Epidermal melanocyte (primary cell): ENCODE results near the gene MOB3A.
A peak's percentile ranks its signal among the peaks of the same experiment; 100 is the strongest.

Source experiments
- DNase-seq: peaks from one replicate; pipeline ENCODE4 v3.0.0; 2011; ENCODE audit warnings: low spot score; ENCODE audit not compliant: insufficient read length

Gene MOB3A

GRCh38 chr19:2047076-2047448 lies 49.1 kb downstream of the MOB3A start:
- no peak for DNase-seq

DNA sequence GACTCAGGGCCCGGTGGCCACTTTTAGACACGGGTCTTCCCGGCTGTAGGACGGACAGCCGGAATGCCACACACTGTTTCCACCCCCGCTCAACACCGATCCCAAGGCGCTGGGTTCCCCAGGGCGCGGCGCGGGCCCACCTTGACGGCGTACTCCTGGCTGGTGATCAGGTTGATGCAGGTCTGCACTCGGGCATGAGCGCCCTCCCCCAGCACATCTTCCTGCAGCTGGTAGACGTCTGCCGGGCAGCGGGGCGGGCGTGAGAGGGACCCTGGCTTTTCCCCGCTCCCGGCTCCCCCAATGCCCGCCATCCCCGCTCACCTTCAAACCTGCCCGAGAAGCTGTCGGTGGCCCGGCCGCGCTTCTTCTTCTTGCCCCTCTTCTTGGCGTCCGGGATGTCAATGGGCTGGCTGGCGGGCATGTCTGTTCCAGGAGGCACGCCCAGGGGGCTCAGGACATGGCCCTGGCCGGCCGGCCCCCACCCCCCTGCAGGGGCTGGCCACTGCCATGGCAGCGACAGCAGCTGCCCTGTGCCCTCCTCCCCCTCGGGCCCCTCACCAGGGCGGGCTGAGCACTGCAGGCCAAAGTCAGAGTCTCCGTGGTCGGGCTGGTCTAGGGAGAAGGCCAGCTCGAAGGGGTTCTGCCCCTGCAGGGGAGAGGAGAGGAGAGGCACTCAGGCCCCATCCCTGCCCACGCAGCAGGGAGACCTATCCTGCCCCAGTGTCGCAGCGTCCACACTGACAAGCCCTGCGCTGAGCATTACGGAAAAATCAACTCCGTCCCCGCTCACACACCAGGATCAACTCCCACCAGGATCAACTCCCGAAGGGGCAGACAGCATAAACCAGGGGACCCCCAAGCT lies 49.8 kb downstream of the MOB3A start:
- no peak for DNase-seq

GRCh38 chr19:2045501-2046045 lies 50.6 kb downstream of the MOB3A start:
- peak; percentile 9 for DNase-seq

- peak; percentile 8 for DNase-seq
Observed at GRCh38 chr19:2044709-2045500, 51.2 kb downstream of the MOB3A start.

DNA sequence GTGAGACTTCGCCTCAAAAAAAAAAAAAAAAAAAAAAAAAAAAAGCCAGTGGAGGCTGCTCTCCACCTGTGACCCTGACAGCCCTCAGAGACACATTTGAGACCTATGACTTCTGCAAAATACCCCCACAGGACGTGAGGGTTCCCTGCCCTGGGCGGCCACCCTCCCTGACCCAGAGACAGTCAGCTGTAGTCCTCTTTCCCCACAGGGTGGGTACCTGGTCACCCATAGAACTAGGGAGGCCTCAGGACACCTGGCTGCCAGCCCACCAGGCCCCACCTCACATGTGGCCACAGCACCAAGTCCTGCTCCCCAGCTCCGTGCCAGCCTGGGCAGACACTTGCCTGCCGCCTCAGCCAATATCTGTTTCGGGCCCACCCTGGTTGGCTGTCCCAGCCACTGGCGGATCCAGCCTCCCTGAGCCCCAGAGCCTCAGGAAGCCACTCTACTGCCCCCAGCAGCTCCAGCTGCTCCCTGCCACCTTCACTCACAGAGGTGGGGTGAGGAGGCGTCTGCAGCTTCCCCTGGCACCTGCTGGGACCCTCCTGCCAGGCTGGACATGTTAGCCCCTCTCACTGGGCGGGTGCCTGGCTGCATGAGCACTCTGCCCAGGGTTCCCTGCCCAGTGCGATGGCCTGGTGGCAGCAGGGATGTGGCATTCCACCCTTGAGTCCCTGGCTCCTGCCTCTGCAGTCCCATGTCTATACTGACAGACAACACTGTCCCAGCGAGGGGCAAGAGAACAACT lies 52.0 kb downstream of the MOB3A start:
- DNase-seq = peak; percentile 7

GRCh38 chr19:2043251-2043641 lies 52.9 kb downstream of the MOB3A start:
- DNase-seq = peak; percentile 9

DNA sequence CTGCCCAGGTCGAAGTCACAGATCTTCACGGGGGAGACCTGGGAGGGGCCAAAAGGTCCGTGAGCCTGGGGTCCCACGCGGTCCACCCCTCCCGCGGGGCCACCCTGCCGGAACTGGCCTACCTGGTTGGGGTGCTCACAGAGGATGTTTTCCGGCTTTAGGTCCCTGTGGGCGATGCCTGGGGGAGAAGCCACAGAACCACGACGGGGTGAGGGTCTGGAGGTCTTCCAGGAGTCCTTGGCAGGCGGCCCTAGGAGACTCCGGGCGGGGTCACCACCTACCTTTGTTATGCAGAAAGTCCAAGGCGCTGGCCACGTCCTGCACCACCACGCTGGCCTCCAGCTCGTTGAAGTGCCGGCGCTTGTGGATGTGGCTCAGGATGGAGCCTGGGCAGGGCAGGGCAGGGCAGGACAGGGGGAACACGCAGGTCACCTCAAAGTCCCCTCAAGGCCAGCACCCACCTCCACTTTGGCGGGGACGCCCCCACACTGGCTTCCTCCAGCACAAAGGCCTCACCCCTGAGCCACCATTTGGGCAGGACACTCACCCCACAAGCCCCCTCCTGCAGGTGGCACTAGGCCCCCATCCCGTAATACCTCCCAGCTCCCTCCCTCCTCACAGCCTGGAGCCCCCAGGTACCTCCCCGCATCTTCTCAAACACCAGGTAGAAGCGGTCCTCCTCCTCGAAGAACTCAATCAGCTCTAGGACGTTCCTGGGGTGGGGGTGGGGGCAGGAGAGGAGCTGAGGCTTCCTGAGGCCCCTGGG lies 53.5 kb downstream of the MOB3A start:
- DNase-seq = no peak

- peak; percentile 98 for DNase-seq
Observed at GRCh38 chr19:2041683-2042484, 54.2 kb downstream of the MOB3A start.

DNA sequence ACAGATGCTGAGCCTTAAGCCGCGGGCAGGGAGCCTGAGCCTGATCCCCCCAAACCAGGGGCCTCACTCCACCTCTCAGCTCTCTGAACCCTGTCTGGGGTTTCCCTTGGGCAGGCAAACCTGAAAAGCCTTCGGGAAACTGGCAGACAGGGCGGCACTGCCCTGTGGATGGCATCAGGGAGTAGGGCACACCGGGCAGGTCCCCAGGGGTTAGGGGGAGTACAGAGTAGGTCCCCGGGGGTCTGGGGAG lies 54.8 kb downstream of the MOB3A start:
- peak; percentile 8 for DNase-seq

- peak; percentile 13 for DNase-seq
Observed at GRCh38 chr19:2040647-2041432, 55.3 kb downstream of the MOB3A start.

DNA sequence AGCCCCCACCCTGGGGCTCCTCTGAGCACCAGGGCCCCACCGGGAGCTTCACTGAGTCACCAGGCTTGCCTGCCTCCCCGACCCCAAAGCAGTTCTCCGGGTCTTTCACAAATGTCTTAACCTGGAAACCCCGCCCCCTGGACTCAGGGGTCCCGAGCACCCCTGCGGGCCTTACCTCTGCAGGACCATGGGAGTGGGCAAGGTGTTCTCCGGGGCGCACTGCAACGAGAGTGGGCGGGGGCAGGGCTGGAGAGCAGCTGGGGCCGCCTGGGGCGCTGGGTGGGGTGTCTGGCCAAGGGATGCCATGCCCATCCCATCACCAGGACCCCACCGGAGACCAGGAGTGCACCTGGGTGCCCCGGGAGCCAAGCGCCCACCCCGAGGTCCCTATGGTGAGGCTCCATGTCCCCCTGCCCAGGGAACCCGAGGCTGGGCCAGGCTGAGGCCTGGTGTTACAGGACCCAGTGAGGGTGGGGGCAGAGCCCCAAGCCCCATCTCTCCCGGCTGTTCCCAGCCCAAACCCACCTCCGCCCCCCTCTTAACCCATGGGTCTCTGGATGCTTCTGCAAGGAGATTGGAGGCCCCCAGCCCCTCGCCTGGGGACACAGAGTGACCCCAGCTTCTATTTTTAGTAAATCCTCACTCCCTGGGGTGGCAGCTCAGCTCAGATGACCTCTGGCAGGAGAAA lies 56.0 kb downstream of the MOB3A start:
- DNase-seq = no peak

GRCh38 chr19:2039089-2039958 lies 56.8 kb downstream of the MOB3A start:
- DNase-seq = peak; percentile 17

DNA sequence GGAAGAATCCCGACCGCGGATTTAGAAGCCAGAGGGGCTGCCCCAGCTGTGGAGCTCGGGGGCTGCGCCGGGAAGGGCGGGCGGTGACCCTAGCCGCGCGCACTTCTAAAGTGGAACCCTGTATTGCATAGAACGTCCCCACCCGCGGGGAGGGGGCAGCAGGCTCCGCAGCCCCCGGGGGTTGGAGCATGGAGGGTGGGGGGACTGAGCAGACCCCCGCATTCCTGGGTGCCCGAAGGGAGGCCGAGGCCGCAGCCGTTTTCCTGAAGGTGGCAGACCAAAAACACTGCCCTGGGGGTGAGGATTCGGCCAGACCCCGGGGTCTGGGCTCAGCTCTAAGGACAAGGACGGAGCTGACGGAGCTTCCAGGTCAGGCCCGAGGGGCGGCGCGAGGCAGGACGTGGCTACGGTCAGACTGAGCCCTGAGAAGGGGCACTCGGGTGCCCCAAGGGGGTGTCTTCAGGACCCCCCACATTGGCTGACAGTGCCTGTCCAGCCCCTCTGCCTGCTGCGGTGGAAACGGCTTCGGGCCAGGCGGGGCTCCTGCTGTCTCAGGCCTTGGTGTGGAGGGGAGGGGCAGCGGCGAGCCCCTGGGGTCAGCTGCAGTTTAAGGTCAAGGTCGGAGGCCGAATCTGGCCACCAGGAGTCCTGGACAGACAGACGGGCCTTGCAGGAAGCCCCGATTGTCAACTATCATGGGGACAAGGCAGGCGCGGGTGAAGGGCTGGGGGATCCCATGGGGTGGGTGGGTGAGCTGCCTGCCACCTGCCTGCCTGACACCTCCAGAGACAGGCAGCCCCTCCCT lies 57.6 kb downstream of the MOB3A start:
- DNase-seq = peak; percentile 10

DNA sequence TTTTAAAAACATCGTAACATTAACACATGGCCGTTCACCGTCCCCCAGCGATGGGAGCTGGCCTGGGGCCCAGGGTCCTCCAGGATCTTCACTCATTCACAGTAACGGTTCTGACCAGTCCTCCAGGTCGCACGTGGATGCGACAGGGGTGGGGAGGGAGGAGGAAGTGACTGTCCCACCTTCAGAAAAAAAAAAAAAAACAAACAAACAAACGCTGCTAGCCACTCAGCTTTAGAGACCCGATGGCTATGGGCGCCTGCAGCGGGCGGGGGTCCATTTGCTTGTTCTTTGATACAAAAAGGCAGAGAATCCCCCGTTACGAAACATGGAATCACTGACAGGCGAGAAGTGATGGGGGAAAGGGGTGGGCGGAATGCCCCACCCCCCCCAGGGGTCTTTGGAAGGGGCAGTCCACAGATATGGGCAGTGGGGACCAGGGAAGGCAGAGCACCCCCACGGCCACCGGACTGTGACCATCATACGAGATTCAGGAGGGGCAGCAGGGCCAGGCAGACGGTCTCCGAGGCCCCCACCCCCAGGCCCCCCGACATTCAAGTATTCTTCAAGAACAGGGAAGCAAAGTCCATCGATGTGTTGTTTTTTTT lies 58.4 kb downstream of the MOB3A start:
- DNase-seq = peak; percentile 13

DNA sequence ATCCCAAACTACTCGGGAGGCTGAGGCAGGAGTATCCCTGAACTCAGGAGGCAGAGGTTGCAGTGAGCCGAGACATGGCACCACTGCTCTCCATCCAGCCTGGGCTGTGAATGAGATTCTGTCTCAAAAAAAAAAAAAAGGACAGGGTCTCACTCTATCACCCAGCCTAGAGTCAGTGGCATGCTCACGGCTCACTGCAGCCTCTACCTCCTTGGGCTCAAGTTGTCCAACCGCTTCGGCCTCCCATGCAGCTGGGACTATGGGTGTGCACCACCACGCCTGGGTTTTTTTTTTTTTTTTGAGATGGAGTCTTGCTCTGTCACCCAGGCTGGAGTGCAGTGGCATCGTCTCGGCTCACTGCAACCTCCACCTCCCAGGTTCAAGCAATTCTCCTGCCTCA lies 59.7 kb downstream of the MOB3A start:
- DNase-seq = no peak

DNA sequence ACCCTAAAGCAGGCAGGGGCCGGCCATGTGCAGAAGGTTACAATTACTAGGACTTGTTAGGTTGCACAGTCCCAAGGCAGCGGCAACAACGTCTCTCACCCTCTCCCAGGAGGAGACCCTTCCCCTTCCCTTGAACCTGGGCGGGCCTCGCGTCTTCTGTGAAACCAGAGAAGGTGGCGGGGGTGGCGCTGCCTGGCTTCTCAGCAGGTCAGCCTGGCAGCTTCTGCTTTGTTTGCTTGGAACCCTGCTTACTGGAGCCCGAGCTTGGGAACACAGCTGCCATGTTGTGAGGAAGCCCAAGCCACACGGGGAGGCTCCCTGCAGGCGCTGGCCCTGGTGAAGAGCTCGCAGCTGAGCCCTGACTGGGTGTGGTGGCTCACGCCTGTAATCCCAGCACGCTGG lies 60.5 kb downstream of the MOB3A start:
- DNase-seq = no peak
